Raji (cell line): Measurements from ENCODE around the gene FTSJ3.

Source experiments
- POLR2A ChIP-seq: IDR thresholded peaks from 2 replicates; pipeline ENCODE4 v1.6.1; 2011; ENCODE audit warnings: low read depth, low read length, control low read depth; ENCODE audit not compliant: insufficient read depth

Gene FTSJ3

GRCh38 chr17:63830904-63831491 is 3.5 kb upstream of the FTSJ3 start:
- TF ChIP-seq POLR2A, result no peak

GRCh38 chr17:63830278-63830677 is 2.8 kb upstream of the FTSJ3 start:
- TF ChIP-seq POLR2A, result no peak

DNA sequence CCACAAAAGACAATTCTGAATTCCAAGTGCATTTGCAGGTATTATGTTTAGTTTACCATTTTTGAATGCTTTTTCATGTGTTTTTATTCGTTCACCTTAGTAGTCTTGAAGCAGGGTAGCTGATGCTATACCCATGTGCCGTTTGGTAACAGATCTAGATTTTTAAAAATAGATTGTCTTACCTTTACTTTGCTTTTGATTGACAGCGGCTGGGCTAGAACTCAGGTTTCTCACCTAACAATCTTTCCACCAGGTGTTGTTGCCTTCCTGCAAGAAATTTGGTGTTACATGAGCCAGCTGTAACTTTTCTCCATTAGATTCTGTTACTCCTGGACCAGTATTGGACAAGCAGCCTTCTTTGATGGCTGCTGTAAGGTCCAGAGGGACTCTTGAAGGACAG is 1.5 kb upstream of the FTSJ3 start:
- TF ChIP-seq POLR2A, result no peak

GRCh38 chr17:63827801-63828221 is 348 bp upstream of the FTSJ3 start:
- TF ChIP-seq POLR2A, result no peak

DNA sequence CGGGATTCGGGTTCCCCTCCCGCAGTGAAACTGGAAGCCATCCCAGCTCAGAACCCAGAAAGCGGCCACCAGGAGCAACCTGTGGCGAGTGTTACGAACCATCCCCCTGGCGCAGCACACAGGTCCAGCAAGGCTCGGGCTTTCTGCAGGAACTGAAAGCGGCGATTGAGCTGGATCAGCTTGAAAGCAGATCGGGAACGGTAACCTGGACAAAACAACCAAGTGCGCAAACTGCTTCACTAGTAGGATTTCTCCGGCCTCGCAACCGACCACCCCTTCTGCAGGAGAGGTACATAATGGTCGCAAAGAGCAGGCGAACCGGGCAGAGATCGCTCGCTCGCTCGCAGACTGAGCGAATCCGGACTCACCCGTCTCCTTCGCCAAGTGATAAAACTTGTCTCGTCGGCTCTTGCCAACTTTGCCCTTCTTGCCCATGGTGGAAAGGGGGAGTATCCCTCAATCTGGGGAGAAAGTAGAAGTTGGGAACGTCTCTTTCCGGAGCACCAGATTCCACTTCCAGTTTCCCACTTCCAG is 928 bp downstream of the FTSJ3 start:
- TF ChIP-seq POLR2A, result no peak

GRCh38 chr17:63824362-63824761 is 3.1 kb downstream of the FTSJ3 start:
- TF ChIP-seq POLR2A, result no peak

DNA sequence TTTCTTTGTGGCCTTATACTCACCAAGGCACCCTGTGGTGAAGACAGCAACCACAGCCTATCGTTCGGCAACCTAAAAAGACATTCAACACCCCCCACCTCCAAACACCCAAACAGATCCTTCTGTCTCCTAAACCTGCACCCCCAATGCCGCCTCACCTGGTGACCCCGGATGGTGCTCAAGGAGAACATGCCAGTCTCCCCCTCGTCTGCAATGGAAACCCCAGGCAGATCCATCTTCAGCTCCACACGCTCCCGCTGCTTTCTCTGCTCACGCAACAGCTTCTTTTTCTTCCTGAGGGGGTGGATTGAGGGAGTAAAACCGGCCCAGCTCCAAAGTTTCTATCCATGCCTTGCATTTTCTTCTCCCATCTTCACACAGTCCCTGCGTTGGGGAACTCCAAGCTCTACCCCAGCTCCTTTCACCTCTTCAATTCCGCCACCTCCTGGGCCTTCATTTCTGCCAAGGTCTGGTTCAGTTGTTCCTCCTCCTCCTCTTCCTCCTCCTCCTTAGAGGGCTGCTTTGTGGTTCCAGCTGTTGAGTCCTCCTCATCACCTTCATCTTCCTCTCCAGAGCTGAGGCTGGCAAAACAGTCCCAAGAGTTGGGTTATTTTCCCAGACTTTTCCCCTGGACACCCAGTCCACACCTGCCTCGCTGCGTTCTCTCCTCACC is 3.7 kb downstream of the FTSJ3 start:
- TF ChIP-seq POLR2A, result no peak

DNA sequence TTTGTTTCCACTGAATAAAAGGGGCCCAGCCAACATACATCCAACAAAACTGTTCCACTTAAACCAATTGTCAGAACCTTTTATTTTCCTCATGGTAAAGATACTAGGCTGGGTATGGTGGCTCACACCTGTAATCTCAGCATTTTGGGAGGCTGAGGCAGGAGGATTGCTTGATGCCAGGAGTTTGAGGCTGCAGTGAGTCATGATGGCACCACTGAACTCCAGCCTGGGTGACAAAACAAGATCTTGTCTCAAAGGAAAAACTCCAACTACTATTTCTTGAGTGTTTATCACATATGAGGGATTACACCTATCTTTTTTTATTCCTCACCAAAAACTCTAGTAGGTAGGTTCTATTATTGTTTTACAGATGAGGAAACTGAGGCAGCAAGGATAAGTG is 4.9 kb downstream of the FTSJ3 start:
- TF ChIP-seq POLR2A, result no peak

DNA sequence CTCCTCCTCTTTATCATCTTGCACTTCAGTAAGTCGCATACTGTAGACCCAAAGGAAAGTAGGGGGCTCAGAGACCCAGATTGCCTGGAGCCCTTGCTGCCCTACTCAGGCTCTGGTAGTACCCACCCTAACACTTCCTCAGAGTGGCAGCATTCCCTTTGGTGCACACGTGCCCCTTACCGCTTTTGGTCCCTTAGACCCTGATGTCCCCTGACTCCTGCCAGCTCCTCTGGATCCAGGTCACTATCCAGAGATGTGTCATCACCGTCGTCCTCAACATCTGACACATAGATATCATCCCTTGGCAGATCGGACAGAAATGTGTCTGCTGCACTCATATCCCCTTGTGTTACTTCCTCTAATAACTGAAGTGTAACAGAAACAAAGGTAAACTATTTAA is 5.7 kb downstream of the FTSJ3 start:
- no peak for TF ChIP-seq POLR2A

- no peak for TF ChIP-seq POLR2A
These were observed 6.4 kb downstream of the FTSJ3 start for GRCh38 chr17:63820963-63821561.

GRCh38 chr17:63819585-63820537 is 7.6 kb downstream of the FTSJ3 start:
- TF ChIP-seq POLR2A, result no peak

- TF ChIP-seq POLR2A, result no peak
These were observed 8.3 kb downstream of the FTSJ3 start for GRCh38 chr17:63819131-63819530.

DNA sequence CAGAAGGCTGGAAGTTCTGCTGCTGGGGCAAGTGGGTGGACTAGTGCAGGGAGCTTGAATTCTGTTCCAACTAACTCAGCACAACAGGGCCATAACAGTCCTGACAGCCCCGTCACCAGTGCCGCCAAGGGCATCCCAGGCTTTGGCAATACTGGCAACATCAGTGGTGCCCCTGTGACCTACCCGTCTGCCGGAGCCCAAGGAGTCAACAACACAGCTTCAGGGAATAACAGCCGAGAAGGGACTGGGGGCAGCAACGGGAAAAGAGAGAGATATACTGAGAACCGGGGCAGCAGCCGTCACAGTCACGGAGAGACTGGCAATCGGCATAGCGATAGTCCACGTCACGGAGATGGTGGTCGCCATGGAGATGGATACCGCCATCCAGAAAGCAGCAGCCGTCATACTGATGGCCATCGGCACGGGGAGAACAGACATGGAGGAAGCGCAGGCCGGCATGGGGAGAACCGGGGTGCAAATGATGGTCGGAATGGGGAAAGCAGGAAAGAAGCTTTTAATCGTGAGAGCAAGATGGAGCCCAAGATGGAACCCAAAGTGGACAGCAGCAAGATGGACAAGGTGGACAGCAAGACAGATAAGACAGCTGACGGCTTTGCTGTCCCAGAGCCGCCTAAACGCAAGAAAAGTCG is 9.6 kb downstream of the FTSJ3 start:
- no peak for TF ChIP-seq POLR2A

GRCh38 chr17:63816669-63817068 is 10.8 kb downstream of the FTSJ3 start:
- TF ChIP-seq POLR2A, result no peak

GRCh38 chr17:63816123-63816522 is 11.3 kb downstream of the FTSJ3 start:
- TF ChIP-seq POLR2A, result no peak
